Stimulated activated CD4-positive, alpha-beta T cell treated with anti-CD3 and anti-CD28 coated beads, Interleukin-1b, Interleukin-23, amount 100 ng/mL, for 1 hour (primary cell): Measurements from ENCODE around the gene PLA2G4E.

Source experiments
- DNase-seq, 2 donors: peaks; one replicate each; pipeline ENCODE4 v3.0.0-alpha.2; 2020; ENCODE audit warnings: low read depth in 2 of 2

PLA2G4E gene

GRCh38 chr15:41978534-41978933 is 42.3 kb downstream of the PLA2G4E start:
- DNase-seq, result no peak

GRCh38 chr15:41977757-41978383 is 43.0 kb downstream of the PLA2G4E start:
- no peak for DNase-seq

DNA sequence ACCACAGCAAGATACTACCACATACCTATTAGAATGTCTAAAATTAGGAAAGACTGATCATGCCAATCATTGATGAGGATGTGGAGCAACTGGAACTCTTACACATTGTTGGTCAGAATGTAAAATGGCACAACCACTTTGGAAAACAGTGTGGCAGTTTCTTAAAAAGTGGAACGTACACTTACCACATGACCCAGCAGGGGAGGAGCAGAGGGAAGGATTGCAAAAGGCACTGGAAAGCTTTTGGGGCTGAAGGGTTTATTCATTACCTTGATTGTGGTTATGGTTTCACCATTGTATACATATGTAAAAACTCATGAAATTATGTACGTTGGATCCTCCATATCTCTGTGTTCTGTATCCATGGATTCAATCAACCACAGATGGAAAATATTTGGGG is 45.2 kb downstream of the PLA2G4E start:
- DNase-seq, result no peak

DNA sequence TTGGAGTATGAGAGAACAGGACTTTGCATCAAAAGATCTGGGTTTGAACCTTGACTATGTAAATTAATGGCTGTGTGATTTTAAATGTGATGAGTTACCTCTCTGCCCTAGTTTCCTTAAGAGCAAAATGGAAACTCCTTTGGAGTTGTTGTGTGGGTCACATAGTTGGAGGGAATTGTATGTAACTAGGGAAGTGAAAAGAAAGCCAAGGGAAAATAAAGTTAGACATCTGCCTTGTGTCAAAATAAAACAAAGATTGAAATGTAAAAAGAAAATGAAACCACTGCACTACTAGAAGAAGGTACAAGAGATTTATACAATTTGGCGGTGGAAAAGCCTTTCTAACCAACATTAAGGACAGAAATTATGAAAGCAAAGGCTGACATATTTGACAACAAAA is 46.8 kb downstream of the PLA2G4E start:
- DNase-seq, result no peak

DNA sequence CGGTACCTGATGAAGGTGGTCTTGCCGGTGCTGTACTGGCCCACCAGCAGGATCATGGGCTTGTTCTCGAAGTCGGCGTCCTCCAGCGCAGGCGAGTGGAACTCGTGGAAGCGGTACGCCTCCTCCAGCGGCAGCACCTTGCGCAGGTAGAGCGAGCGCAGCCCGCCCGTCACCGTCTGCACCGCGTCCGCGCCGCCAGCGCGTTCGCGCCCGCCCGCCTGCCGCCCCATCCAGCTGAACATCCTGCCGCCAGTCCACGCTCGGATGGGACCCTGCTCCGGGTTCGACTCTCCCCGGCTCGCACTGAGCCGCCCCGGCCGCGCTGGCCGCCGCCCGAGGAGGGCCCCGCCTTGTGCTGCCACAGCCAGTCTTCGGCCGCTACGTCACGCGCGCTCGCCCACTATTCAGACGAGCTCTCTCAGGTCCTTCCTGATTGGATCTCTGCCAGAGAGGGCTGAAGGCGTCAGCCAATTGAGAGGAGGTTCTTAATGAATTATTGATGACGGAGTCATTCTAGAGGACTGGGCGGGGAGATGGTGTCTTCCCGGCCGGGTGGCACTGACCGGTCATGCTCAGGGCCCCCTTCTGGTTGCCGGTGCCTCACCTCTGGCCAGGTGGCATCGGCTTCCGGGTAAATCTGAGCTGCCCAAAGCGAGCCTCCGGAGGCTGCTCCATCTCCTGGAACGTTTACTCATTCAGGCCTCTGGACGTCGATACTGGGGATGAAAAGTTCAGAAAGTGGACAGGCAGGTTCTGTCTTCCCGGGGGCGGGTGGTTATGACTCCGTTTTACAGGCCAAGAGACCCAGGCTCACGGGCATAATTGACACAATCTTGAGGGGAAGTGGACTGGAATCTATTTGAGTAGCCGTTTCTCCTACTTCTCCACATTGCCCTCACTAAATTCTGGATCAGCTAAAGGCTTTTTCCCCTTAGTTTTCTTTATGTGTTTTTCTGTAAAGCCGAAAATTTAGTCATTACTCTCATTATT is 48.3 kb downstream of the PLA2G4E start, which contains the start of gene EHD4:
Gene EHD4, minus strand, starts transcription at position 305 of the 990 bp plus-strand sequence. Its CDS starts 63 bp downstream, at position 242.
- DNase-seq, result peak; percentile 77 to 83

- no peak for DNase-seq
Measured at GRCh38 chr15:41971895-41972252, 49.0 kb downstream of the PLA2G4E start.

DNA sequence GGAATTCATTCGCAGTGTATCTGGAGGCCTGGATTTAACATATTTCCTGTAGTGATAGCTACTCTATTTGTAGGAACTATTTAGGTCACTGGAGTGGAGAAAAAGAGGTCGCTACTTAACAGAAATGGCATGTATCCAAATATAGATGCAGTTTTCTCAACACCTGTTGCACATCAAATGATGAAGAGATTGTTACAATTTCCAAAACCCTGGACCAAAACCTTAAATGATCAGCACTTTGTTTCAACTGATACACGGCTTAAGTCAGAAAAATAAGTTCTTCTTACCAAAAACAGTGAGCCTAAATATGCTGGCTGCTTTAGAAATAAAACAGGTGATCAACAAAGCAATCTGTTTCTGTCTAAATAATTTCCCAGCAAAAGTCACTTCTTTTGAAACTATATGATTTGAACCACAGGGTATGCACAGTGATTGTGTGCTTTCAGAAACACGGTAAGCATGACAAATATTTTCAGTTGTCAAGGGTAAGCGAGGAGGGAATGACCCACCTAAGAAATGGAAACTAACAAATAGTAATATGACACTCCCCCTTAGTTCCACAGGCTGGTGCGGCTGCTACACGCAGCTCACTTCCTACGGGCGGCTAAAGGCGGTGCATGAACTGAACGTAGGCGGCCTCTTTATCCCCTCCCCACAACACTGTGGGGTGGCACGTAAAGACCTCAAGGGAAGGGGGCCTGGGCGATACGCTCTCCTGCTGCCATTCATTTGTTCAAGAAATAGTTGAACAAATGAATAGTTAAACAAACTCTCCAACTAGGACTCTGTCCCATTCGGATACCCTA is 49.5 kb downstream of the PLA2G4E start:
- peak; percentile 44 to 46 for DNase-seq

DNA sequence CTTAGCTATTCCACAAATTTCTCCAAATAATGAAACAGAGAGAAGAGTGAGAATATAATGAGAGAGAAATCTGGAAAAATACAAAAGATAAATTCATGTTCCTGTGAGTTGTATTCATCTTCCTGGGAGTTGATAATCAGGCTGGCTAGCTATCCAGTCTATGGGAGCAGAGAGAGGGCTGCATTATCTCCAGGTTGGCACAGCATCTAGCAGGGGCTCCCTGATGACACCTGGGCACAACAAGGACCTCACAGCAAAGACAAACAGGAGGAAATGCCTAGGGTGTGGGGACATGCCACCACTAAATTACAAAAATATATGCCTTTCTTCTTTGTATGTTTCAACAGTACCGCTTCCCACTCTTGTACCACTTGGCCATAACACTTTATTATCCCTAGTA is 50.4 kb downstream of the PLA2G4E start:
- DNase-seq, result no peak

- no peak for DNase-seq
Measured at GRCh38 chr15:41969851-41970431, 50.9 kb downstream of the PLA2G4E start.

- DNase-seq, result no peak
Measured at GRCh38 chr15:41968701-41969100, 52.1 kb downstream of the PLA2G4E start.

GRCh38 chr15:41967506-41968206 is 53.2 kb downstream of the PLA2G4E start:
- no peak for DNase-seq

DNA sequence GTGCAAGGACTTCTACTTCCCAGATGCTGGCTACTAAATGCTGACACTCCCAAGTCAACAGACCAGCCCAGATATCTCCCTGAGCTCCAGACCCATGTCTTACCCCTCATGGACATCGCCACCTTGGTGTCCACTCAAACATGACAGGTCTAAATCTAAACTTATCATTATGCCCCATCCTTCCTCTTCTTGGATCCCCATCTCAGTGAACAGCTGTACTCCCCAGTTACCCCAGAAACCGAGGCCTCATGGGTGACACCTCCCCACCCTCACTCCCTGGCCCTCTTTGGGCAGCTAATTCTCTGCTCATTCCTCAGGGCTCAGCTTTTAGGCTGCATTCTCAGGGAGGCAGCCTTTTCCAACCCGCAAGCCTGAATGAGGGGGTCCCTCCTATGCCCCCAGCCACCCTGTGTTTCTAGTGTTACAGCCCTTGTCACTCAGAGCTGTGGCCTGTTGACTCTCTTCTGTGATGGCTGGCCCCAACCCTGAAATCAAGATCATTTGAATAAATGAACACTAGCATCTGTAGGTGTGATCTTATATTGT is 53.8 kb downstream of the PLA2G4E start:
- DNase-seq, result no peak

DNA sequence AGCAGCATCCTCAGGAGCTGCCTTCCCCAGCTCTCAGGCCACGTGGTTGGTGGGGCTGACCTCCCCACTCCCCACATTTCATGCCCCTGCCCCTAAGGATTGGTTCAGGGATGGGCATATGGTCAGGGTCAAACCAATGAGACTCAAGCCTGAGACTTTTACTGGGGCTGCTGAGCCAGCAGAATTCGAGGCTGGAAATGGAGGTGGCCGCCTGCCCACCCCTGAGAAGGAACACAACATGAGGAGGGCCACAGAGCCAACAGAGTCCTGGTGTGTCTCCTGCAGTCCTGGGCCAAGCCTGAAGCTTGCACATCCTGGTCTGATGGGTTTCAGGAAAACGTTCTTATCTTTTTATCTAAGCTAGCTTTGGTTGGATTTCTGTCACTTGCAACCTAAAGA is 54.4 kb downstream of the PLA2G4E start:
- no peak for DNase-seq

DNA sequence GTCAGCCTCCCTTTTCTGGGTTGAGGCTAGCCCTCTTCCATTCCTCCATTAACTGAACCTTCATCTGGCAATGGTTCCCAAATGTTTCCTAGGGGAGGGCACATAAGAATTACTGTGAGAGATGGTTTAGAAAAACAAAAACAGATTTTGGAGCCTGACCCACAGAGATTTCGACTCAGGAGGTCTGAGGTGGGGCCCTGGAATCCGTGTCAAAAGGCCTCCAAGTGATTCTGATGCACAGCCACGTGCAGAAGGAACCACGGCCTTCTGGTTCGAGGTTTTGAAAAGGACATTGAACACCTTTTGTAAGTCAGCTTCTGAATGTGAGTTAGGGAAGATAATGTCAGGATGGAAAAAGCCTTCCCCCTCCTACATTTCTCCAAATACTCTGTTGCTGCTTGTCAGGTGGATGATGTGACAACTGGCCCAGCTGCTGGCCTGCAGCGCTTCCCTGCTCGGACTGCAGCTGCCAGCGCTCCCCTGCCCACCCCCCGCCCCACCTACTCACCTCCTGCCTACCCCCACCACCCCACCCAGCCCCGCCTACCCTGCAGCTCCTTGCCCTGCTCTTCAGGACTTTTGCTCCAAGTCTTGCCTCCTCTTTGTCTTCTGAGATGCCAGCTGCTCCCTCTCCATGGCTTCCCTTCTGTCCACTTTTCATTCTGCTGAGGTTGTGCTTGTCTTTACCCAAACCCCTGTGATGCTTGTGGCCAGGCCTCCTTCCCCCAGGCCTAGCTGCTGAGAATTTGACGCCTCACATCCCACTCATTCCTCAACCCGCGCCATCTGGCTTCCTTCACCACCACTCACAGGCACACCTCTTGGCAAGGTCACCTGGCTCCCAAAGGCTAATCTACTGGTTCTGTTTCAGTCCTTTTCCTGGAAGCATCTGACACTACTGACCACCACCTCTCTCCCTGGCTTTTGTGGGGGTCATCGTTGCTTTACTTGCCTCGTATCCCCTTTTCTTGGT is 55.1 kb downstream of the PLA2G4E start:
- no peak for DNase-seq

DNA sequence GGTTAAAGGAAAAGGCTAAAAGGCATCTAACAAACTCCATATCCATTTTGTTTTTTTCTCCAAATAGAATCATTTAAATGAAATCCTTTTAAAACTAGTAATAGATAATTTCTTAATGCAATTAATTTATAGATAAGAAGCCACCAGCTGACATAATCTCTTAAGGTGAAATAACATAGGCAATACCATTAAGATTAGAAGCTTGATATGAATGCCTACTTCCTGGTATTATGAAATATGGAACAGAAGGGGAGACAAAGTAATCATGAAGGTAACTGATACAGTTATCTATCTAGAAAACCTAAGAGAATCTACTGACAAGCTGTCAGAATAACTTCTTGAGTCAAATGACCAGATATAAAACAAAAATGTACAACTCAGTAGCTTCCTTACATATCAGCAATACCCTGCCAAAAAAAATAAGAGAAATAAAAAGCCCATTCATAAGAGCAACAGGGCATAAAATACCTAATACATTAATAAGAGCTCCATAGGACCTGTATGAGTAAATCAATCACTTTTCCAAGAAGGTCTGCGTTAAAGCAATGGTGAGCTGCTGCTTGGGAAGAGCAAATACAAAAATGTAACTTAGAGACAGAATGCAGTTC is 59.1 kb downstream of the PLA2G4E start:
- DNase-seq, result no peak

- DNase-seq, result no peak
Measured at GRCh38 chr15:41961001-41961518, 59.8 kb downstream of the PLA2G4E start.

DNA sequence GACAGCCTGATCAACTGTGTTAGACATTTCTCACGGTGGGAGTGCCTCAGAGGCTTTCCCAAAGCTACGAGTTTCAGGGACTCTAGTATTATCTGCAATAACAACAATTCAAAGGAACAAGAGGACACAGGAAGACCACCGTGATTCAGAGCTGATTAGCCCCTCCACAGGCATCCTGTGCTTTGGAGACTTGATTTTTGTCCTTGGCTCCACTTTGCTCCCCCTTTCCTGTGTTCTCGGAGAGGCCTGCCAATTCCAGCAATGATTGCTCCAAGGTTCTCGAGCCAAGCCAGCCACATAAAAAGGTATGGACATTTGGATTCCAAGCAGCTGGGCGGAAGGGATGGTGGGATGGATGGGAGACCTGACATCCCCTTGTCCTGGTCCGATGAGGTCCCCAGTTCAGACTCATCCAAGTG is 62.8 kb downstream of the PLA2G4E start:
- no peak for DNase-seq

GRCh38 chr15:41957021-41957897 is 63.6 kb downstream of the PLA2G4E start:
- no peak for DNase-seq
